HCT116 (cell line): ENCODE data around the gene CBLB. TPM values are rescaled to one million over a fixed set of nuclear protein-coding genes. Genes with fewer than 3 reads are reported as not detected.

Source experiments
- ATAC-seq: fragments of 200-7000 bp; cut with Tn5 transposase; 2 replicates; pipeline ENCODE4 v1.9.1; 2020; ENCODE audit warnings: mild to moderate bottlenecking, moderate library complexity
- BruUV-seq: library from RNA; stranded (reverse); fragments of 400-500 nt; replicated peaks from 2 replicates; lab custom pipeline; 2021; lab: Mats Ljungman, UMichigan
- CTCF ChIA-PET: fragments of 300-600 bp; sonication (Branson Sonifier 250); formaldehyde crosslinking; loops from one replicate; lab custom pipeline; 2021; ENCODE audit warnings: antibody characterized with exemption; lab: Charles Lee
- POLR2A ChIA-PET: fragments of 300-600, 350-600 bp; sonication (Branson Sonifier 250); formaldehyde crosslinking; loops from one replicate; lab custom pipeline; 2021; ENCODE audit warnings: antibody characterized with exemption; lab: Charles Lee
- RAD21 ChIA-PET, 2 experiments: fragments of 300-600 bp; sonication (Branson Sonifier 250); formaldehyde crosslinking; loops; one replicate each; lab custom pipeline; 2023; ENCODE audit warnings: low total read pairs in 2 of 2; ENCODE audit not compliant: uncharacterized antibody in 2 of 2, unreplicated experiment in 2 of 2, low non-redundant PET in 1 of 2; lab: Charles Lee
- DNase-seq: peaks from one replicate; pipeline ENCODE4 v3.0.0-alpha.2; 2010; ENCODE audit warnings: low read depth, low spot score
- H2AFZ ChIP-seq: fragments of 200-600 bp; shearing (Covaris generic), sonication (generic); 2 replicates; pipeline ENCODE4 v1.6.1; 2017; ENCODE audit warnings: low read depth, mixed run types, mixed read lengths, antibody characterized with exemption, low read length; ENCODE audit not compliant: poor library complexity, severe bottlenecking
- H3K27ac ChIP-seq: 2 replicates; pipeline ENCODE4 v1.5.1; 2012; ENCODE audit warnings: low read depth, low read length
- H3K27me3 ChIP-seq: fragments of 200-600 bp; sonication (generic); 2 replicates; pipeline ENCODE4 v1.6.1; 2016; ENCODE audit warnings: mixed run types, low read length, mixed read lengths; ENCODE audit not compliant: insufficient read depth
- H3K36me3 ChIP-seq, 2 experiments: fragments of 200-500 bp in 1 of 2; fragments of 200-600 bp in 1 of 2; sonication (Bioruptor generic) in 1 of 2; sonication (generic) in 1 of 2; 2 replicates each; pipeline versions ENCODE4 v1.5.1 to v1.6.1; 2014 to 2016; ENCODE audit warnings: low read length in 2 of 2, inconsistent platforms in 1 of 2, mixed read lengths in 1 of 2, mixed run types in 1 of 2; ENCODE audit not compliant: insufficient read depth in 2 of 2, control insufficient read depth in 1 of 2
- H3K4me1 ChIP-seq, 2 experiments: fragments of 200-600 bp in 1 of 2; sonication (generic) in 1 of 2; 2 replicates each; pipeline versions ENCODE4 v1.5.1 to v1.6.1; 2012 to 2017; ENCODE audit warnings: low read length in 2 of 2, inconsistent platforms in 1 of 2, mild to moderate bottlenecking in 1 of 2, mixed read lengths in 1 of 2, mixed run types in 1 of 2, moderate library complexity in 1 of 2; ENCODE audit not compliant: insufficient read depth in 2 of 2, control insufficient read depth in 1 of 2
- H3K4me2 ChIP-seq: fragments of 200-600 bp; sonication (generic); 2 replicates; pipeline ENCODE4 v1.6.1; 2017; ENCODE audit warnings: mixed run types, low read length, mixed read lengths
- H3K4me3 ChIP-seq, 2 experiments: fragments of 200-600 bp in 1 of 2; sonication (generic) in 1 of 2; replicated peaks in 1 of 2; 2 replicates each; pipeline ENCODE4 v1.5.1; 2011 to 2016; ENCODE audit warnings: low read length in 2 of 2, control low read depth in 1 of 2, low read depth in 1 of 2, mild to moderate bottlenecking in 1 of 2, mixed read lengths in 1 of 2, mixed run types in 1 of 2
- H3K79me2 ChIP-seq: fragments of 200-600 bp; sonication (generic); 2 replicates; pipeline ENCODE4 v1.6.1; 2017; ENCODE audit warnings: mild to moderate bottlenecking, mixed run types, low read length, moderate library complexity, mixed read lengths; ENCODE audit not compliant: insufficient read depth
- H3K9ac ChIP-seq: fragments of 200-600 bp; sonication (generic); 2 replicates; pipeline ENCODE4 v1.6.1; 2016; ENCODE audit warnings: low read length, mixed read lengths
- H3K9me2 ChIP-seq: fragments of 200-600 bp; sonication (generic), shearing (Covaris generic); 2 replicates; pipeline ENCODE4 v1.6.1; 2017; ENCODE audit warnings: mixed run types, mild to moderate bottlenecking, moderate library complexity; ENCODE audit not compliant: insufficient read depth
- H3K9me3 ChIP-seq, 2 experiments: fragments of 200-500 bp in 1 of 2; fragments of 200-600 bp in 1 of 2; sonication (Bioruptor generic) in 1 of 2; sonication (generic) in 1 of 2; 2 replicates each; pipeline ENCODE4 v1.6.1; 2014 to 2017; ENCODE audit warnings: low read length in 2 of 2, mixed read lengths in 2 of 2, inconsistent platforms in 1 of 2, low read depth in 1 of 2, mild to moderate bottlenecking in 1 of 2, mixed run types in 1 of 2, moderate library complexity in 1 of 2; ENCODE audit not compliant: control insufficient read depth in 1 of 2, insufficient read depth in 1 of 2
- H4K20me1 ChIP-seq: fragments of 200-600 bp; sonication (generic), shearing (Covaris generic); 2 replicates; pipeline ENCODE4 v1.6.1; 2017; ENCODE audit warnings: mixed run types, mild to moderate bottlenecking, moderate library complexity; ENCODE audit not compliant: insufficient read depth
- CEBPB ChIP-seq: IDR thresholded peaks from 2 replicates; pipeline ENCODE4 v1.6.1; 2012; ENCODE audit warnings: low read depth
- CTCF ChIP-seq, 3 experiments: fragments of 200-600 bp in 1 of 3; sonication (generic) in 1 of 3; IDR thresholded peaks in 2 of 3; conservative IDR thresholded peaks in 1 of 3; 2 replicates each; pipeline ENCODE4 v1.5.1; 2012 to 2017; ENCODE audit warnings: low read depth in 2 of 3, low read length in 2 of 3, antibody characterized with exemption in 1 of 3, borderline replicate concordance in 1 of 3, control low read depth in 1 of 3, mild to moderate bottlenecking in 1 of 3, mixed read lengths in 1 of 3, mixed run types in 1 of 3, moderate library complexity in 1 of 3; ENCODE audit not compliant: insufficient read depth in 1 of 3
- EGR1 ChIP-seq: IDR thresholded peaks from 2 replicates; pipeline ENCODE4 v1.6.1; 2012; ENCODE audit warnings: low read depth
- EZH2 ChIP-seq: fragments of 200-600 bp; sonication (generic); IDR thresholded peaks from 2 replicates; pipeline ENCODE4 v1.6.1; 2017; ENCODE audit warnings: antibody characterized with exemption, mixed run types
- EZH2phosphoT487 ChIP-seq: fragments of 200-600 bp; IDR thresholded peaks from 2 replicates; pipeline ENCODE4 v1.6.1; 2018; ENCODE audit warnings: antibody characterized with exemption, borderline replicate concordance
- JUND ChIP-seq: IDR thresholded peaks from 2 replicates; pipeline ENCODE4 v1.6.1; 2012
- MAX ChIP-seq: IDR thresholded peaks from 2 replicates; pipeline ENCODE4 v1.6.1; 2012
- POLR2A ChIP-seq: IDR thresholded peaks from 2 replicates; pipeline ENCODE4 v1.7.0; 2011; ENCODE audit warnings: borderline replicate concordance; ENCODE audit not compliant: insufficient read depth, insufficient read length; ENCODE audit errors: extremely low read depth
- POLR2AphosphoS5 ChIP-seq: IDR thresholded peaks from 2 replicates; pipeline ENCODE4 v1.6.1; 2011; ENCODE audit warnings: mild to moderate bottlenecking, low read depth, low read length, moderate library complexity
- SP1 ChIP-seq: IDR thresholded peaks from 2 replicates; pipeline ENCODE4 v1.6.1; 2012; ENCODE audit warnings: low read depth
- intact Hi-C: fragments of 100-400 bp; cut with micrococcal nuclease; formaldehyde crosslinking; loops from 2 replicates; pipeline ENCODE4 v1.10.0; 2022
- total RNA-seq: library from RNA; stranded (reverse); gene quantifications from one replicate; pipeline ENCODE4 v1.2.1, GENCODE V29; 2021; ENCODE audit not compliant: unreplicated experiment

Gene CBLB
- total RNA-seq, 1 experiment from 2014 or later = 10.4 TPM

GRCh38 chr3:105649480-105649879 lies 219.3 kb downstream of the CBLB start:
- Histone ChIP-seq H3K27me3 (no peaks in the 10 kb centered on the region), H3K9me3 (no peaks in the 10 kb centered on the region), H4K20me1 (no peaks in the 10 kb centered on the region), H3K4me3 (no peak overlapping the region), H3K9me2 (no peaks in the 10 kb centered on the region), H3K9ac (no peak overlapping the region), H3K36me3 (no peaks in the 10 kb centered on the region), H3K27ac (no peak overlapping the region), H2AFZ (no peak overlapping the region), H3K4me1 (peaks cover 3 to 7% of the 10 kb centered on the region in 2 experiments; a peak in 3 of 4 replicates), H3K79me2 (no peaks in the 10 kb centered on the region), H3K4me2 (no peak overlapping the region)
- POLR2A ChIA-PET = no interaction called here
- RAD21 ChIA-PET = no interaction called here
- no TSS peak for BruUV-seq
- CTCF ChIA-PET = no interaction called here
- intact Hi-C loops = no loop called here
- TF ChIP-seq SP1 (no peak), POLR2A (no peak), POLR2AphosphoS5 (no peak), EZH2phosphoT487 (no peak), CTCF (IDR thresholded peaks at IDR 0.05 in 2 of 3, conservative IDR thresholded peaks at IDR 0.05 in 1 of 3; ENCODE audit: borderline replicate concordance in 1 of 3, insufficient read depth in 1 of 3, low read depth in 2 of 3, low read length in 2 of 3) (no peak), CEBPB (no peak), MAX (no peak), EZH2 (no peak), EGR1 (no peak), JUND (no peak)
- ATAC-seq (no peak), DNase-seq (no peak)
